Measurements from ENCODE around the gene ATP6V1B1.

The ATP6V1B1 gene

GRCh38 chr2:70943205-70943871, 7.6 kb downstream of the ATP6V1B1 start:
- no peak for DNase-seq (ENCODE audit: low read depth in 2 of 2)

GRCh38 chr2:70944111-70944690, 8.5 kb downstream of the ATP6V1B1 start:
- DNase-seq (ENCODE audit: low read depth in 2 of 2), result no peak

DNA sequence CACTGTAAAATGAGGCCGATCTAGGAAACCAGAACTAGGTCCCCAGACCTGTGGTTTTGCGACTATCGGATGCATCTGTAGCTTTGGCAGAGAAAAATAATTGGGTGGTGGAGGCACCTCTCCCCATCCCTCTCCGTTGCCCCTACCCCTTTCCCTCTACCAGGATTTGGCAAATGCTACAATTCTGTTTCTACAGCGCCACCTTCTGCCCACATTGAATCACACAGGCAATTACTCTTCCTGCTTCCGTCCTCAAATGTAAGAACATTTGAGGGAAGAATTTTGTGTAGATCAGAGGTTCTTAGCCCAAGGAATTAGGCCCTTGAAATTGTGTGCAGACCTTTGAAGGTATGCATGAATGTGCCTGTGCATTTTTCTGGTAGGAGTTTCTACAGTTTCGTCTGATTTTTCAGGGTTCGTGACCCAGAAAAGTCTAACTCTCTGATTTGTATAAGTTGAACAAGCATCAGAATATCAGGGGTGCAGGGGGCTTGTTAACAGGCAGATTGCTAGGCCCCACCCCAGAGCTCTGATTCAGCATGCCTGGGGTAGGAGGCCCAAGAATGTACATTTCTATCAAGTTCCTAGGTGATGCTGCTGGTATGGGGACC, 11.2 kb downstream of the ATP6V1B1 start:
- DNase-seq (ENCODE audit: low read depth in 2 of 2), result peak; percentile 16 to 32

DNA sequence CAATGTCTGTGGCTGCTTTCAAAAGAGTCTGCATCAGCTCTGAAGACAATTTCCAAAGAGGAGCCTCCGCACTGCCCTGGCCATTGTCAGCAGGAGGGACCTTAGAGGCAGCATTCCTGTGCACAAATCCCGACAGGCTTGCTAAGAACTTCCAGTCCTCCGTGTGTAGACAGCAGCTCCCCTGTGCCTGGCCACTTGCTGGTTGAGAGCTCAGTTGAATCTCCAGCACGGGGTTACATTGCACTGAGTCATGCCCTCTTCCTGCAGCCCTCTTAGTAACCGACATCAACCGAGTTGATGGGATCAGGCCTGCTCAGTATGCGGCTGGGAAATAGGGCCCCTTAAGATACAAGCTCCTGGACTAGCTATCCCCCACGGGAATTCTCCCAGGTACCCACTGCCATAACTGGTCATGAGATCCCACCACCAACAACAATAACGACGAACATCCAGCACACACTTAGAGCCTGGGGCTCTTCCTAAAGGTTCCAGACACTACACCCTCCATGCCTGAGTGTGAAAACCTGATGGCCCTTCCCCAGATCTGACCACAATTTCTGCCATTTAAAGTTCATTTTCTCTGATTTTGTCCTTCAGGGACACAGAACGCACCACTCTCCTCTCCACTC, 12.0 kb downstream of the ATP6V1B1 start:
- no peak for DNase-seq (ENCODE audit: low read depth in 2 of 2)

DNA sequence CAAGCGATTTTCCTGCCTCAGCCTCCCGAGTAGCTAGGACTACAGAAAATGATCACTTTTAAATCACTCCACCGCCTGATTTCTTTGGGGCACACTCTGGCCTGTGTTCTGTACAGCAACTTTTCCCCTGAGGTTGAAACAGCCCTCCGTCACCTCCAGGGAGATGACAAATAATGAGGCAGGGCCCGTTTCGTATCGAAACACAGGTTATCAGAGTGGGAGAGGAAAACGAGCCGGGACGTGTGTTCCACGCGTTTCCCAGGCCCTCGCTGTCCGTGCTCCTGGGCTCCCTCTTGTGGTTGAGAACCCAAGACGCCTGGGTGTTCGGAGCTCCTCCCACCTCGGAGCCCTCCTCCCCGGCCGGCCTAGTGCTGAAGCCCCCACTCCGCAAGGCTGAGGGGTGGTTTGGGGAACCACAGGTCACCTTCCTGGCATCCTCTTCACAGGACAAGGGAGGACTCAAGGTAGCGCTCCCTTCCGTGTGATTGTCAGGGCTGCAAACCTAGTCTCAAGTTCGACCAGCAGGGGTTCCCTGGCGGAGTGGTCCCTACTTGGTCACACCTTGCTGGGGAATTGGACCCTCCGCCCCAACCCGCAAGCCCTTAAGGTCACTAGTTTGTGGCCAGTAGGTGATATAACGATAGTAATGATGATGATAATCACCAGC, 12.8 kb downstream of the ATP6V1B1 start:
- DNase-seq (ENCODE audit: low read depth in 2 of 2), result peak; percentile 64 to 78

- DNase-seq (ENCODE audit: low read depth in 2 of 2), result no peak
Observed at GRCh38 chr2:70949086-70949485, 13.4 kb downstream of the ATP6V1B1 start.

DNA sequence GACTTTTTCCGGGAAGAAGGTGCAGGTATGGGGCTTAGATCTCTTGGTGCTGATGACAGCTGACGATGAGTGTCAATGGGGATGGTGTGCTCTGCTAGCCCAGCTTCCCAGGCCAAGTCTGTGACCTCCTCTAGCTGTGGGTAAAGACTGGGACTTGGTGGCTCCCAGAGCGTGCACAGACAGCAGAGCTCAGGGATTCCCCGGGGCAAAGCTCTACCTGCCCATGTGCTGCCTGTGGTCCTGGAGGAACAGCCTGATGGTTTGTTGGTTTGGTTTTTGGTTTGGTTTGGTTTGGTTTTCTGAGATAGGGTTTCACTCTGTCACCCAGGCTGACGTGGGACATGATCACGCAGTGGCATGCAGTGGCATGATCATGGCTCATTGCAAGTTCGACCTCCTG, 19.2 kb downstream of the ATP6V1B1 start:
- no peak for DNase-seq (ENCODE audit: low read depth in 2 of 2)

- no peak for DNase-seq (ENCODE audit: low read depth in 2 of 2)
Observed at GRCh38 chr2:70956141-70956540, 20.4 kb downstream of the ATP6V1B1 start.

DNA sequence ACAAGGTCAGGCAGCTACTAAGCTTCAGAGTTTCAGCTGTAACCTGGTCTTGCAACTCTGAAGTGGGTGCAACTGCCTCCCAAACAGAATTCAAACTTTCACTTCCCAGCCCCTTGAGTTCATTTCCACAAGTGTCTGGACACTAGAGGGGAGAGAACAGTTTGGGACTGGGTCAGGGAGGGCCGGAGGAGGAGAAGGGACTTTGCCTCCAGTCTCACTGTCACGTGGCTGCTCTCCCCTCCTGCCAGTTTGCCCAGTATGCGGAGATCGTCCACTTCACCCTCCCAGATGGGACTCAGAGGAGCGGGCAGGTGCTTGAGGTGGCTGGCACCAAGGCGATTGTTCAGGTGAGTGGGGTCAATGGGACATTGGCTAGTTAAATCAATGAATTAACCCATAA, 22.1 kb downstream of the ATP6V1B1 start:
- DNase-seq (ENCODE audit: low read depth in 2 of 2), result no peak

DNA sequence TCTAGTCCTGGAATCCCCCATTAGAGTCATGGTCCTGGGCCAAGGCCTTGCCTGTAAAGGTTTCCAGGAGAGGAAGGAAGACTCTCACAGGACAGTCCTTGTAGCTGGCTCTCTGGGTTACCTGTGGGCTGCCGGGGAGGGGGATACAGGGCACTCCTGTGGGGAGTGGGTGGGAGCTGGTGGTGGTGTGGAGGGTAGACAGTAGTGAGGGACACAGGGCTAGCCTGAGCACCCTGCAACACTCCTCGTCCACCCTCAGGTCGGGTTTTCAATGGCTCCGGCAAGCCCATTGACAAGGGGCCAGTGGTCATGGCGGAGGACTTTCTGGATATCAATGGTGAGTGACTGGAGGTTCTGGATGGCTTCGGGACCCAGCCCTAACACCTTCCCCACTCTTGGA, 23.1 kb downstream of the ATP6V1B1 start:
- no peak for DNase-seq (ENCODE audit: low read depth in 2 of 2)

- DNase-seq (ENCODE audit: low read depth in 2 of 2), result no peak
Observed at GRCh38 chr2:70959271-70959761, 23.6 kb downstream of the ATP6V1B1 start.

- DNase-seq (ENCODE audit: low read depth in 2 of 2), result no peak
Observed at GRCh38 chr2:70959851-70960832, 24.4 kb downstream of the ATP6V1B1 start.

DNA sequence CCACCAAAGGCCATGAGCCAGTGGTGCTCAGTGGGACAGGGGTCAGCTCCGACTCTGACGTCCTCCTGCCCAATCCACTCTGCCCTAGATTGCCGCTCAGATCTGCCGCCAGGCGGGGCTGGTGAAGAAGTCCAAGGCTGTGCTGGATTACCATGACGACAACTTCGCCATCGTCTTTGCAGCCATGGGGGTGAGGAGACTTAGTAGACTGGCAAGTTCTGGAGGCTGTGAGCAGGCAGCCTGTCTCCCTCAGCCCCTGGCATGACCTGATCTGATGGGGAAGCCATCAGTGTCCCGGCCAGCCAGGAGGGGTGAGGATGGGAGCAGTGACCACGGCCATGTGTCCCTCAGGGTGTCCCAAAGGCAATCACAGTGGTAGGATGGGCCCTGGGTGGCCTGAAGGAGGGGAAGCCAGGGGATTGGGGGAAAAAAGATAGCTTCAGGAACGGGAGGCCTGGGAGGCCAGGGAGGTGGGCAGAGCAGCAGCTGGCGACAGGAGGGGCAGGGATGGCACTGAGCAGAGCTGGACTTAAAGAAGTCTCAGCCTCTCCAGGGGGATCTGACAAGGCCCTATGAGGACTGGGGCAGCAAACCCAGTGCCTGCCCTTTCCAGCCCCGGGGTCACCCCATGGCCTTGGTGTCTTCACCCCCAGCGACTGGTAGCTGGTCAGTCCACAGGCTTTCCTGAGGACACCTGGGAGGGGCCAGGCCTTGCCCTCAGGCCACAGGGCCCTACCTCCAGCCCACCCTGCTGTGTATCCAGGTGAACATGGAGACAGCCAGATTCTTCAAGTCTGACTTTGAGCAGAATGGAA, 25.3 kb downstream of the ATP6V1B1 start:
- no peak for DNase-seq (ENCODE audit: low read depth in 2 of 2)

- DNase-seq (ENCODE audit: low read depth in 2 of 2), result no peak
Observed at GRCh38 chr2:70961648-70961994, 25.9 kb downstream of the ATP6V1B1 start.

DNA sequence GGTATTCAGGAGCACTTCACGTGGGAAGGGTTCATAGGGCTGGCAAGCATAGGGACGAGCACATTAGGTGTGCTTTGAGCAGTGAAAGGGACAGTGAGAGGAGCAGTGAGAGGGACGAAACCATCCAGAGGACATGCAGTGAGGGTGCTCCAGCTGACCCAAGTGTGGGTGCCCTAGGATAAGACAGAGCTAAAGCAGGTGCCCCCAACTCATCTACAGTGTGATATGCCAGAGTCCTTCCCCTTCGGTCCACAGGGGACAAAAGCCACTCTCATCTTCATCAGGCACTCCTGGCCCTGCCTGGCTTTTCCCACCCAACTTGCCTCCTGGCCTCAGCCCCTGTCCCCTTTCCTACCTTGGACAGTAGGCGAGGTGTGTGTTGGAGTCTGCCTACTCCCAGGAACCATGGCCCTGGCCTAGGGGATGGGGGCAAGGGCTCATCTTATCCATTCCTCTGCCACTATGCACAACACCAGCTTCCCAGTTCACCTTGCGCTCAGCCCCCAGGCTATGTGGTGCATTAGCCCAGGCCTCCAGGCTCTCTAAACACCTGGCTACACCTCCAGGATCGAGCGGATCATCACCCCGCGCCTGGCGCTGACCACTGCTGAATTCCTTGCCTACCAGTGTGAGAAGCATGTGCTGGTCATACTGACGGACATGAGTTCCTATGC, 26.6 kb downstream of the ATP6V1B1 start:
- DNase-seq (ENCODE audit: low read depth in 2 of 2), result no peak

DNA sequence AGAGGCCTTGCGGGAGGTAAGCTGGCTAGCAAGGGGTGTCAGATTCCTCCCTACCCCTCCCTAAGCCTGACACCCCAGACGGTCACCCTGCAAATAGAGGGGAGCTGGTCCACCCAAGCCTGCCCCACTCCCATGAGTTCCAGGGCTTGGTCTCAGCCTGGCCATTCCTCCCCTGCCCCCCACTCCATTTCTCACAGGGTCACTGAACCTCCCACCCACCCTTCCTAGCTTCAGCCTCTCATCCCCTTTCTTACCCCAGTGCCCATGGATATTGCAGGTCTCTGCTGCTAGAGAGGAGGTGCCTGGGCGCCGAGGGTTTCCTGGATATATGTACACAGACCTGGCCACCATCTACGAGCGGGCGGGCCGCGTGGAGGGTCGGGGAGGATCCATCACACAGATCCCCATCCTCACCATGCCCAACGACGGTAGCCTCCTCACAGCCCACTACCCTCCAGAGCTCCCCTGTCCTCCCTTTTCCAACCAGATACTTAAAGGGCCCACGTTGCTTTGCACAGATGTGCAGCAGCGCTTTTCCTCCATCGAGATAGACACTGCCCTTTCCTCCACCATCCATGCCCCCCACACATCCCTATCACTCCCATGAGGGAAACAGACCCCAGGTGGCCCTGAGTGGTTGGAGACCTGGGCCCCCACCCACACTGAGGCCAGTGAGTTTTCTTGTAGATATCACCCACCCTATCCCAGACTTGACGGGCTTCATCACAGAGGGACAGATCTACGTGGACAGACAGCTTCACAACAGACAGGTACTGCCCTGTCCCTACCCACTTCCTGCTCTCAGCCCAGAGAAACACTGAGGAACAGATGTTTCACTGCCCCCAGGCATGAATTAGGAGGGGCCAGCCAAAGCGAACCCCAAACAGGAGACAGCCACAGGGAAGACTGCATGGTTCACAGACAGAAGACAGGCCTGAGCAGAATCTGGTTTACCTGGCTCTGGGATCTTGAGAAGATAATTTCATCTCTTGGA, 27.5 kb downstream of the ATP6V1B1 start:
- DNase-seq (ENCODE audit: low read depth in 2 of 2), result no peak

- DNase-seq (ENCODE audit: low read depth in 2 of 2), result no peak
Observed at GRCh38 chr2:70964133-70964532, 28.4 kb downstream of the ATP6V1B1 start.

DNA sequence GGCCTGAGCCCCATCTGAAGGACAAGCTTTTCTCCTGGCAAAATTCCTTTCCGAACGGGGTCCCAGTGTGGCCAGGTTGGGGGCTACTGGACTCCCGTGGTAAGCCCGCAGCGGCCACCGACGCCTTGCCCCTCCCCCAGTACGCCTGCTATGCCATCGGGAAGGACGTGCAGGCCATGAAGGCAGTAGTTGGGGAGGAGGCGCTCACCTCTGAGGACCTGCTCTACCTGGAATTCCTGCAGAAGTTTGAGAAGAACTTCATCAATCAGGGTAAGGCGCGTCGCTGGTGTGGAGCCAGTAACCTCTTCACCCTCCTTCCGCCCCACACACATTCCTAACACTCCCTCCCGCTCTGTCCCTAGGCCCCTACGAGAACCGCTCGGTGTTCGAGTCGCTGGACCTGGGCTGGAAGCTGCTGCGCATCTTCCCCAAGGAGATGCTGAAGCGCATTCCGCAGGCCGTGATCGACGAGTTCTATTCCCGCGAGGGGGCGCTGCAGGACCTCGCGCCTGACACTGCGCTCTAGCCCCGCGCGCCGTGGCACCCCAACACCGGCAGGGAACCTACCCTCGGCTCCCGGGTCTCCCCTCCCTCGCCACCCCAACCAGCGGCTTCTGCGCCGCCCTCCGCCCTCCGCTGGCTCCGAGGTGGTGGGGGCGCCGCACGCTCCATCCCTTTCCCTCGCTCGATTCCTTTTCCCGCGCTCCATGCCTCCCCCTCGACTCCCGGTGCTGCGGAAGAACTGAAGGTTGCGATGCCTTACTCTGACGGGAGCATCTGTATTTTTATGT, 29.1 kb downstream of the ATP6V1B1 start:
- DNase-seq (ENCODE audit: low read depth in 2 of 2), result peak; percentile 78 to 80
